OCI-LY7 (cell line): ENCODE results near the gene SUDS3.

ENCODE experiments used
- CTCF ChIP-seq: fragments of 200-600 bp; sonication (generic); conservative IDR thresholded peaks from 2 replicates; pipeline ENCODE4 v1.5.1; 2014; ENCODE audit warnings: mild to moderate bottlenecking, antibody characterized with exemption, low read length, moderate library complexity, mixed read lengths
- EZH2phosphoT487 ChIP-seq: fragments of 200-600 bp; sonication (generic); IDR thresholded peaks from 2 replicates; pipeline ENCODE4 v1.6.1; 2018; ENCODE audit warnings: low read depth, borderline replicate concordance, mild to moderate bottlenecking, mixed run types, antibody characterized with exemption, low read length, moderate library complexity, mixed read lengths

- TF ChIP-seq CTCF (no peak), EZH2phosphoT487 (no peak)
These were observed 21.5 kb downstream of the SUDS3 start for GRCh38 chr12:118397708-118398440.
